Measurements from ENCODE around the gene EFEMP2.

Gene EFEMP2

DNA sequence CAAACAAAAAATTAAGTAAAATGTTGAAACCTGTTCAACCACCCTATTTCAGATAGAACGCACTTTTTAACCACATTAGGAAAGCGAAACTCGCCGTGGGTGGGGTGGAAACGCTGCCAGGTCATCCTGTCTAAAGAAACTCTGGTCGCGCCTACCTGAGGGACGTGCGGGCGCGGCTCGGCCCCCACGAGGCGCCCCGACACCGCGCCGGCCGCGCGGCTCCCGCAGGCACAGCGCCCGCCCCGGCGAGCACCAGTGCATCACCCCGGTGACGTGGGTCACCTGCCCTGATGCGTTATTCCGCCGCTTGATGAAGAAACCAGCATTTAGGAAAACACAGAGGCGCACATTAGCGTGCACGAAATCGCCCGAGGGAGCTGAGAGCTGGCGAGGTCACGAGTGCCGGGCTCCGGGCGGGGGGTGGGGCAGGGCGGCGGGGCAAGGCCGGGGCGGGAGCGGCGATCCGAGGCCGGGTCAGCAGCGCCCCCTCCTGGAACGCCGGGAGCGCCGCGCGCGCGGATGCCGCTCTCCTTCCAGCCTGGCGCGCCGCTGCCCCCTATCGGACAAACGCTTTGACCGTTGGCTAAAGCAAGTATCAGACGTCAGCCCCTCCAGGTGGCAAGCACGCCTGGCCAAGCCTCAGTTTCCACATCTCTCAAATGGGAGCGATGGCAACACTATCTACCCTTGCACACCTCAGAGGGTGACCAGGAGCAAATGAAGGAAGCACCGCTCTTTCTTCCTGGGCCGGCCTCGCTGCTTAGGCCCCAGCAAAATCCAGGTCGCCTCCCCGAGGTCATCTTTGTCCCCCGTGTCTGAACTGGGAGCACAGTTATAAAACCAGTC, 54.5 kb downstream of the EFEMP2 start:
- peak; percentile 82 for DNase-seq

DNA sequence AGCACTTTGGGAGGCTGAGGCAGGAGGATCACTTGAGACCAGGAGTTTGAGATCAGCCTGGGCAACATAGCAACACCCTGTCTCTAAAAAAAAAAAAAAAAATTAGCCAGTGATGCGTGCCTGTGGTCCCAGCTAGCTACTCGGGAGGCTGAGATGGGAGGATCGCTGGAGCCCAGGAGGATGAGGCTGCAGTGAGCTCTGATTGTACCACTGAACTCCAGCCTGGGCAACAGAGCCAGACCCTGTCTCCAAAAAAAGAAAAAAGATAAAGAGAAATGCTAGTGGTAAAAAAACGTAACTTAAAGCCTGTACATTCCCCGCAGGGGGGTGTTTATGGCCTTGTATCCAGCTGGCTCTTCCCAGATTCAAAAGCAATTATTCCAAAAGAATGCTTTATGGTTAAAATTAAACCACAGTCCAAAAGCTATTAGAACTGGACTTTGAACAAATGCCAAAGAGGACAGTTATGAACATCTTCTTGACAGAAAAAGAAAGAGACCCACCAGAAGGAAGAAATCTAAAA, 55.2 kb downstream of the EFEMP2 start:
- no peak for DNase-seq

DNA sequence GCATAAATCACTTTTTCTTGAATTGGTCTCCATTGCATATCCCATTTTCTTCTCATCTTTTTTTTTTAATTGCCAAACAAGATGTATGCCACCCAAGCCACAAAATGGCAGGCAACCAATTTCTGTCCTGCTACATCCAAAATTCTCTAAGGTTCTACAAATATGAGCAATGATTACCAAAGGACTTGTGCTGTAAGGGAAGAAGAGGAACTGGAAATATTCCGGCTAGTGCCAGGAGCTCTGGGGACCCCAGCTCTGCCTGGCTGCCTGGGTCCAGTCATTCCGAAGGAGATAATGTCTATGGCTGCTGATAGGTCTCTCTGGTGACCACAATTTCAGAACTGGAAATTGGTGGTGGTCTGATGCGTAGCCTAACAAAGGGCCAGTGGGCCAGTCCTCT, 55.9 kb downstream of the EFEMP2 start:
- DNase-seq, result no peak

Data from activated gamma-delta T cell (primary cell).